A549 (cell line): ENCODE data around the gene DOCK10. TPM values are rescaled to one million over a fixed set of nuclear protein-coding genes. Genes with fewer than 3 reads are reported as not detected.

Experiments
- ATAC-seq, 2 experiments: fragments of 200-7000 bp in 1 of 2; fragments of >200 bp in 1 of 2; cut with Nextera tagmentation in 1 of 2; cut with Tn5 transposase in 1 of 2; 3 replicates each; pipeline versions ENCODE4 v1.8.0 to v1.9.1; 2018 to 2020; ENCODE audit warnings: mild to moderate bottlenecking in 1 of 2, moderate library complexity in 1 of 2
- CTCF ChIA-PET: fragments of 300-600 bp; sonication (Branson Sonifier 250); formaldehyde crosslinking; extraction: SDS; loops from one replicate; lab custom pipeline; 2021; ENCODE audit warnings: antibody characterized with exemption, inconsistent platforms; lab: Yijun Ruan, JAX
- POLR2A ChIA-PET: fragments of 350-600 bp; formaldehyde crosslinking; extraction: SDS; loops from one replicate; lab custom pipeline; 2021; ENCODE audit warnings: antibody characterized with exemption, inconsistent platforms; lab: Yijun Ruan, JAX
- DNase-seq, 2 experiments: peaks; one replicate each; pipeline versions ENCODE4 v3.0.0 to v3.0.0-alpha.2; 2011 to 2016; ENCODE audit warnings: low read depth in 1 of 2, low spot score in 1 of 2
- FAIRE-seq: peaks from 2 replicates; lab custom pipeline; 2011; peaks lifted over from hg19 to GRCh38; lab: Jason Lieb, UNC
- H3K27ac ChIP-seq, 2 experiments: fragments of >200 bp; sonication (Bioruptor Twin); formaldehyde crosslinking; 3 replicates each; pipeline ENCODE4 v1.5.1; 2016 to 2017
- H3K4me1 ChIP-seq: fragments of >200 bp; sonication (Bioruptor Twin); formaldehyde crosslinking; 3 replicates; pipeline ENCODE4 v1.6.1; 2016
- H3K4me2 ChIP-seq: fragments of >200 bp; sonication (Bioruptor Twin); formaldehyde crosslinking; 3 replicates; pipeline ENCODE4 v1.6.1; 2016
- H3K4me3 ChIP-seq: fragments of >200 bp; sonication (Bioruptor Twin); formaldehyde crosslinking; 3 replicates; pipeline ENCODE4 v1.5.1; 2016
- H3K9me3 ChIP-seq: fragments of >200 bp; sonication (Bioruptor Twin); formaldehyde crosslinking; 3 replicates; pipeline ENCODE4 v1.6.1; 2016
- BHLHE40 ChIP-seq: IDR thresholded peaks from 2 replicates; pipeline ENCODE4 v1.6.1; 2012; ENCODE audit warnings: low read depth, low read length, inconsistent platforms
- CEBPB ChIP-seq, 2 experiments: fragments of >200 bp in 1 of 2; sonication (Bioruptor Twin) in 1 of 2; formaldehyde crosslinking in 1 of 2; IDR thresholded peaks; 2 replicates each; pipeline ENCODE4 v1.6.1; 2012 to 2016
- CHD2 ChIP-seq: fragments of 150-350 bp; IDR thresholded peaks from 2 replicates; pipeline ENCODE4 v1.6.1; 2014; ENCODE audit warnings: low read length; ENCODE audit not compliant: partially characterized antibody
- CHD4 ChIP-seq: fragments of 200-600 bp; sonication (generic); IDR thresholded peaks from 2 replicates; pipeline ENCODE4 v1.6.1; 2016; ENCODE audit warnings: antibody characterized with exemption, mild to moderate bottlenecking, borderline replicate concordance
- EHF ChIP-seq: fragments of 250-450 bp; sonication (Bioruptor Pico); IDR thresholded peaks from 2 replicates; pipeline ENCODE4 v1.5.0; 2020; ENCODE audit warnings: mild to moderate bottlenecking
- EHMT2 ChIP-seq: fragments of 200-600 bp; sonication (generic); IDR thresholded peaks from 2 replicates; pipeline ENCODE4 v1.6.1; 2016; ENCODE audit warnings: antibody characterized with exemption, low read depth, mild to moderate bottlenecking, moderate library complexity
- FOSB ChIP-seq: fragments of 250-450 bp; sonication (Bioruptor Pico); IDR thresholded peaks from 2 replicates; pipeline ENCODE4 v1.5.0; 2020; ENCODE audit warnings: mild to moderate bottlenecking, moderate library complexity
- FOSL2 ChIP-seq, 2 experiments: fragments of 450-650 bp in 1 of 2; fragments of >200 bp in 1 of 2; sonication (Bioruptor Twin) in 1 of 2; formaldehyde crosslinking; IDR thresholded peaks; 2 replicates each; pipeline versions ENCODE4 v1.5.0 to v1.6.1; 2016 to 2020; ENCODE audit warnings: mild to moderate bottlenecking in 1 of 2, moderate library complexity in 1 of 2
- FOXS1 ChIP-seq: fragments of 250-450 bp; sonication (Bioruptor Pico); IDR thresholded peaks from 2 replicates; pipeline ENCODE4 v1.5.0; 2020; ENCODE audit warnings: mild to moderate bottlenecking, moderate library complexity
- GATA3 ChIP-seq: IDR thresholded peaks from 2 replicates; pipeline ENCODE4 v1.6.1; 2012; ENCODE audit warnings: borderline replicate concordance
- HDAC2 ChIP-seq: fragments of 200-600 bp; sonication (generic); IDR thresholded peaks from 2 replicates; pipeline ENCODE4 v1.6.1; 2016
- HEYL ChIP-seq: fragments of 250-450 bp; sonication (Bioruptor Pico); IDR thresholded peaks from 2 replicates; pipeline ENCODE4 v1.8.0; 2021; ENCODE audit warnings: mild to moderate bottlenecking, moderate library complexity
- HOXA7 ChIP-seq: fragments of 250-450 bp; sonication (Bioruptor Pico); IDR thresholded peaks from 2 replicates; pipeline ENCODE4 v1.5.0; 2020; ENCODE audit warnings: mild to moderate bottlenecking, moderate library complexity
- JUN ChIP-seq, 2 experiments: fragments of >200 bp; sonication (Bioruptor Twin); formaldehyde crosslinking; IDR thresholded peaks; 2 replicates in 1 of 2; 3 replicates in 1 of 2; pipeline ENCODE4 v1.6.1; 2016 to 2017
- JUNB ChIP-seq: fragments of >200 bp; sonication (Bioruptor Twin); formaldehyde crosslinking; IDR thresholded peaks from 2 replicates; pipeline ENCODE4 v1.6.1; 2016
- KDM5A ChIP-seq: fragments of 200-600 bp; sonication (generic); IDR thresholded peaks from 2 replicates; pipeline ENCODE4 v1.6.1; 2016; ENCODE audit warnings: antibody characterized with exemption, mild to moderate bottlenecking
- MAFK ChIP-seq: fragments of 450-650 bp; IDR thresholded peaks from 2 replicates; pipeline ENCODE4 v1.6.1; 2014; ENCODE audit not compliant: partially characterized antibody
- POLR2A ChIP-seq: IDR thresholded peaks from 2 replicates; pipeline ENCODE4 v1.6.1; 2012; ENCODE audit warnings: mild to moderate bottlenecking, low read length
- POLR2AphosphoS2 ChIP-seq: conservative IDR thresholded peaks from 2 replicates; pipeline ENCODE4 v1.6.1; 2012; ENCODE audit warnings: low read length, improper control_type of control experiment, inconsistent platforms
- TFCP2L1 ChIP-seq: fragments of 250-450 bp; sonication (Bioruptor Pico); IDR thresholded peaks from 2 replicates; pipeline ENCODE4 v1.5.0; 2021; ENCODE audit warnings: mild to moderate bottlenecking
- TP53 ChIP-seq: fragments of 250-450 bp; sonication (Bioruptor Pico); IDR thresholded peaks from 2 replicates; pipeline ENCODE4 v1.5.0; 2021; ENCODE audit warnings: mild to moderate bottlenecking, moderate library complexity
- WGBS: methylation state at CpG from one replicate; pipeline ENCODE4 v1.1.6; 2017; ENCODE audit errors: missing lambda C conversion rate; 5-methylcytosine and 5-hydroxymethylcytosine counted together
- polyA plus RNA-seq, 4 experiments: library from polyadenylated mRNA; depleted of rRNA in 3 of 4; stranded (reverse); fragments of >200 nt; fragmentation: RNase III in 1 of 4; extraction: RNeasy Plus Mini Kit Qiagen cat#74134 plus additional on column Dnase treatment in 1 of 4; gene quantifications; 2 replicates in 3 of 4; 3 replicates in 1 of 4; pipeline ENCODE4 v1.2.3, GENCODE V29; 2011 to 2017
- TF ChIP-seq, protein P1 (sequence below): fragments of >200 bp; sonication (Bioruptor Twin); formaldehyde crosslinking; IDR thresholded peaks from 2 replicates; pipeline ENCODE4 v1.6.1; 2016
- TF ChIP-seq, protein P2 (sequence below): fragments of 450-650 bp; IDR thresholded peaks from 2 replicates; pipeline ENCODE4 v1.6.1; 2014; ENCODE audit warnings: antibody characterized with exemption
- TF ChIP-seq, protein P3 (sequence below): IDR thresholded peaks from 2 replicates; pipeline ENCODE4 v1.6.1; 2012; ENCODE audit warnings: low read depth, borderline replicate concordance

The DOCK10 gene
- polyA plus RNA-seq, 2 of the 4 experiments (the other 2 are of a cell fraction) = 43.0 to 45.3 TPM

DNA sequence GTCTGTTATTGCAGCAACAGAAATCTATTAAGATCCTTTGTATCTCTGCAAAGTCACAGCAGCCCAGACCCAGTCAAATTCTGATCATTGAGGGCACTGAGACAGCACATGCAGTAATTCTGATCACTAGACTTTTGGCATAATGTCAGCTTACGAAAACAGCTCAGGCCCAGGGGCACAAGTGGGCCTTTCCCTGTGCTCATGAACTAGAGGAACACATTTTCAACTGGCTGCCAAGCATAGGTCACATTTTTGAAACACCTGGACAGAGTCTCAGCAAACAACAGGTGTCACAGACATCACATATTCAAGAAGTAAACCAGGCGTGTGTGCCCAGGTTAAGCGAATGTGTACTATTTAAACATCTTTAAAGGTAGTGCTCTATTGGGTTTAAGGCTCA is 13.7 kb downstream of the DOCK10 start:
- H3K4me1 ChIP-seq = peaks cover 33% of the 10 kb centered on the region
- no peak for FAIRE-seq
- CTCF ChIA-PET = no interaction called here
- 96% methylated on average over 3 of the region's 3 CpGs for WGBS
- no peak for DNase-seq
- POLR2A ChIA-PET = no interaction called here
- H3K9me3 ChIP-seq = no peaks in the 10 kb centered on the region
- no peak for ATAC-seq
- H3K4me2 ChIP-seq = no peak overlapping the region
- no peak overlapping the region for H3K4me3 ChIP-seq
- TF ChIP-seq, protein P1, sequence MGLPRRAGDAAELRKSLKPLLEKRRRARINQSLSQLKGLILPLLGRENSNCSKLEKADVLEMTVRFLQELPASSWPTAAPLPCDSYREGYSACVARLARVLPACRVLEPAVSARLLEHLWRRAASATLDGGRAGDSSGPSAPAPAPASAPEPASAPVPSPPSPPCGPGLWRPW = no peak
- no peak for TF ChIP-seq GATA3
- TF ChIP-seq HOXA7 (CRISPR knock-in tag) = no peak
- TF ChIP-seq MAFK = no peak
- TF ChIP-seq EHMT2 = no peak
- TF ChIP-seq, protein P2, sequence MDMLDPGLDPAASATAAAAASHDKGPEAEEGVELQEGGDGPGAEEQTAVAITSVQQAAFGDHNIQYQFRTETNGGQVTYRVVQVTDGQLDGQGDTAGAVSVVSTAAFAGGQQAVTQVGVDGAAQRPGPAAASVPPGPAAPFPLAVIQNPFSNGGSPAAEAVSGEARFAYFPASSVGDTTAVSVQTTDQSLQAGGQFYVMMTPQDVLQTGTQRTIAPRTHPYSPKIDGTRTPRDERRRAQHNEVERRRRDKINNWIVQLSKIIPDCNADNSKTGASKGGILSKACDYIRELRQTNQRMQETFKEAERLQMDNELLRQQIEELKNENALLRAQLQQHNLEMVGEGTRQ = no peak
- TF ChIP-seq HDAC2 = no peak
- no peak for TF ChIP-seq EHF (CRISPR knock-in tag)
- no peak for TF ChIP-seq TFCP2L1 (CRISPR knock-in tag)
- H3K27ac ChIP-seq = peak overlapping the region in 1 of 2 experiments; percentile 76; a peak in 1 of 6 replicates

DNA sequence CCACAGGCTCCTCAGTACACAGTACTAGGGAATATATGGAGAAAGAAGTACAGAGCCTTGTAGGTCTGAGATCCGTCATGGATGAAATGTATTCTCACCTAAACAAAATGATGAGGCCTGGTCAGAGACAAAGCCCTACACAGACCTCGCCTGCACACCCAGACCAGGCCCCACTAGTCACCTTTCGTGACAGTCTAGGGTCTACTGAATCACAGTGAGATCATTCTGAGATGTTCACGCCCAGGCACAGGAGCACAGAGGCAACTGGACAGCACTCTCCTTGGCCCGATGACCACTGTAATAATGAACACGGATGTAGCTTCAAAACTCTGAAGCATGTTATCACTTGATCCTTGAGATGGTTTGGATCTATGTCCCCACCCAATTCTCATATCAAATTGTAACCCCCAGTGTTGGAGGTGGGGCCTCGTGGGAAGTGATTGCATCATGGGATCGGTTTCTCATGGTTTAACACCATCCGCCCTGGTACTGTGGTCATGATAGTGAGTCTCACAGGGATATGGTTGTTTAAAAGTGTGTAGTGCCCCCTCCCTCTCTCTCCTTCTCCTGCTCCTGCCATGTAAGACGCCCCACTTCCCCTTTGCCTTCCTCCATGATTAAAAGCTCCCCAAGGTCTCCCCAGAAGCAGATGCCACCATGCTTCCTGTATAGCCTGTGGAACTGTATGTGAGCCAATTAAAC is 15.1 kb downstream of the DOCK10 start:
- no peaks in the 10 kb centered on the region for H3K9me3 ChIP-seq
- peak overlapping the region; percentile 31 to 76; a peak in 5 of 6 replicates for H3K27ac ChIP-seq
- DNase-seq (no peak), FAIRE-seq (no peak)
- H3K4me2 ChIP-seq = peak overlapping the region; percentile 9; the same call in 1 of the 3 replicates
- ChIA-PET POLR2A (no interaction called here), CTCF (interaction anchor here (0.6 to 1.5 kb wide), 3 partner anchors 13 to 451 kb away, joined by 3 to 6 read pairs (median 6); no protein-coding TSS in a partner anchor)
- H3K4me1 ChIP-seq = peaks cover 34% of the 10 kb centered on the region
- 92% methylated on average over 10 of the region's 10 CpGs for WGBS
- no peak overlapping the region for H3K4me3 ChIP-seq
- TF ChIP-seq CHD2 (no peak), CEBPB (IDR thresholded peaks at IDR 0.05) (peak in 1 of 2 experiments; percentile 27; a peak in 1 of 4 replicates)
- TF ChIP-seq, all 56 proteins: peak for 1
- peak; percentile 30 to 56; a peak in 3 of 6 replicates for ATAC-seq

DNA sequence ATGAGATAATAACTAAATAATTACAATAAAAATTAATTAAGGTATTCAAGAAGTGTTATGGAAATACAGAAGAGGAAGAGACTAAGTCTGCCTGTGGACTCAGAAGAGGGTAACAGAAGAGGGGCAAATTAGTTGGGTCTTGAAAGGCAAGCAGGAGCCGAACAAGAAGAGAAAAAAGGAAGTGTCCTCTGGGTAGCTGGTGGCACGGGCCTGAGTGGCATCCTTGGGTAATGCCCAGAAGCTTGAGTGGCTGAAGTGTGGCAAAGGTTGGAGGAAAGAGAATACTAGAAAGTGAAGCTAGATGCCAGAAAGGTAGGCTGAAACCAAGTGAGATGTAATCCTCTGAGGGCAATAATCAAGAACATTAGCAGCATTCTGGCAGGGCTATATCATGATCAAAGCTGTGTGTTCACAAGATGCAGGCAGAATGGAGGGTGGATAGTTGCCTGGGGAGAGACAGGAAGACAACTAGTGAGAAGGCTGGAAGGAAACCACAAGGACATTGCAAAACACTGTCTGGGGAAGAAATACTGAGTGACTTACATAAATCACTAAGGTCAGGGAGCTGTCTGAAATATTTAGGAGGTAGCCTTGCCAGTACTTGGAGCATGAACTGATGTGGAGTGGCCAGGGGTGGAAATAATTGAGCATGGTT is 16.2 kb downstream of the DOCK10 start:
- Histone ChIP-seq H3K4me1 (peaks cover 46% of the 10 kb centered on the region), H3K27ac (peak overlapping the region; percentile 47 to 76; a peak in 4 of 6 replicates), H3K9me3 (no peaks in the 10 kb centered on the region), H3K4me2 (peak overlapping the region; percentile 40), H3K4me3 (no peak overlapping the region)
- ChIA-PET POLR2A (no interaction called here), CTCF (interaction anchor here (1.4 to 1.6 kb wide), 4 partner anchors 11 to 635 kb away, joined by 3 to 6 read pairs (median 5); no protein-coding TSS in a partner anchor)
- DNase-seq (peak in 1 of 2 experiments; percentile 30), FAIRE-seq (no peak), ATAC-seq (peak; percentile 71 to 77; a peak in 5 of 6 replicates)
- 50% methylated on average over 2 of the region's 2 CpGs for WGBS
- TF ChIP-seq CEBPB (IDR thresholded peaks at IDR 0.05) = peak; percentile 42 to 69; a peak in 2 of 4 replicates
- no peak for TF ChIP-seq JUN (IDR thresholded peaks at IDR 0.05)

DNA sequence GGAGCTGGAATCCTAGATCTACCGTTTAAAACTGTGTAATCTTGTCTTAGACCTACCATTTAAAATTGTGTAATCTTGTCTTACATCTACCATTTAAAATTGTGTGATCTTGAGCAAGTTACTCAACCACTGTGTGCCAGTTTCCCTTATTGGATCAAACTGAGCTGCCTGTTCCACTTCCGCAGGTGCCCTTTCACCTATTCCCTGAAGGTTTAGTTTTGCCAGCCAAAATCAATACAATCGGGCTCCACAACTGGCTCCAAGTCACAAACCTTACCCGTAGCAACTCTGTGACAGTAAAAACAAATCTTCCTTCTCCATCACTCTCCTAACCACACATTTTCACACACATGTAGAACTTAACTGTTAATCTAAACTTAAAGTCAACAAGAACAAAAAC is 20.1 kb downstream of the DOCK10 start:
- H3K9me3 ChIP-seq = no peaks in the 10 kb centered on the region
- no peak overlapping the region for H3K4me3 ChIP-seq
- DNase-seq (no peak), ATAC-seq (no peak), FAIRE-seq (no peak)
- peaks cover 74% of the 10 kb centered on the region for H3K4me1 ChIP-seq
- 39% methylated on average over 4 of the region's 4 CpGs for WGBS
- ChIA-PET CTCF (no interaction called here), POLR2A (no interaction called here)
- peak overlapping the region in 1 of 2 experiments; percentile 19; a peak in 1 of 6 replicates for H3K27ac ChIP-seq
- TF ChIP-seq GATA3 = no peak
- TF ChIP-seq CHD4 = no peak
- TF ChIP-seq FOSL2 (IDR thresholded peaks at IDR 0.05) = no peak
- no peak for TF ChIP-seq FOSL2 (CRISPR knock-in tag; IDR thresholded peaks at IDR 0.05)
- TF ChIP-seq FOXS1 = no peak
- no peak for TF ChIP-seq POLR2AphosphoS2
- no peak for TF ChIP-seq TFCP2L1 (CRISPR knock-in tag)
- TF ChIP-seq BHLHE40 = no peak
- no peak for TF ChIP-seq FOSB (CRISPR knock-in tag)
- TF ChIP-seq, protein P3, sequence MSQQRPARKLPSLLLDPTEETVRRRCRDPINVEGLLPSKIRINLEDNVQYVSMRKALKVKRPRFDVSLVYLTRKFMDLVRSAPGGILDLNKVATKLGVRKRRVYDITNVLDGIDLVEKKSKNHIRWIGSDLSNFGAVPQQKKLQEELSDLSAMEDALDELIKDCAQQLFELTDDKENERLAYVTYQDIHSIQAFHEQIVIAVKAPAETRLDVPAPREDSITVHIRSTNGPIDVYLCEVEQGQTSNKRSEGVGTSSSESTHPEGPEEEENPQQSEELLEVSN = no peak
- no peak for TF ChIP-seq HEYL (CRISPR knock-in tag)
- TF ChIP-seq KDM5A = no peak
- TF ChIP-seq MAFK = no peak
- TF ChIP-seq POLR2A = no peak
- no peak for TF ChIP-seq TP53 (CRISPR knock-in tag)
- TF ChIP-seq JUNB = no peak
- H3K4me2 ChIP-seq = 0 out of 3 replicates have a peak overlapping the region, but pooled peaks have one; percentile 0
